HG03139 (cell line): ENCODE data around the gene DALRD3.

Experiments
- ATAC-seq: cut with Tn5 transposase; IDR thresholded peaks from one replicate; pipeline ENCODE4 v1.9.1; 2021; ENCODE audit not compliant: unreplicated experiment

Gene DALRD3

DNA sequence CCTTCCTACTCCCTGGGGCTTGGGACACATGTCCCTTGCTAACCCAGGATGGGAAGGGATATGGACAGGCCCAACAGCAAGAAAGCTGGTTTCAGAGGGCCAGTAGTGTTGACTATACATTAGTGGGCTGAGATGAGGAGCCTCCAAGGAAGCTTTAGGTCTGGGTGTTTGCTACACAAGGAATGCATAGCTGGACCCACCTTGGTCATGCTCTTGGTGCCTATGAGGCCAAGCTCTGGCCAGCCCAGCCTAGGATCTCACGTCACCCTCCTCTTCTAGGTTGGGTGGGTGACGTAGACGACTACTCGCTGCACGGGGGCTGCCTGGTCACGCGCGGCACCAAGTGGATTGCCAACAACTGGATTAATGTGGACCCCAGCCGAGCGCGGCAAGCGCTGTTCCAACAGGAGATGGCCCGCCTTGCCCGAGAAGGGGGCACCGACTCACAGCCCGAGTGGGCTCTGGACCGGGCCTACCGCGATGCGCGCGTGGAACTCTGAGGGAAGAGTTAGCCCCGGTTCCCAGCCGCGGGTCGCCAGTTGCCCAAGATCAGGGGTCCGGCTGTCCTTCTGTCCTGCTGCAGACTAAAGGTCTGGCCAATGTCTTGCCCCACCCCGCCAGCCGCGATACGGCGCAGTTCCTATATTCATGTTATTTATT is 11.8 kb downstream of the DALRD3 start:
- no peak for ATAC-seq

- no peak for ATAC-seq
Observed at GRCh38 chr3:49005998-49006397, 12.4 kb downstream of the DALRD3 start.

- no peak for ATAC-seq
Observed at GRCh38 chr3:49005303-49005680, 13.1 kb downstream of the DALRD3 start.

DNA sequence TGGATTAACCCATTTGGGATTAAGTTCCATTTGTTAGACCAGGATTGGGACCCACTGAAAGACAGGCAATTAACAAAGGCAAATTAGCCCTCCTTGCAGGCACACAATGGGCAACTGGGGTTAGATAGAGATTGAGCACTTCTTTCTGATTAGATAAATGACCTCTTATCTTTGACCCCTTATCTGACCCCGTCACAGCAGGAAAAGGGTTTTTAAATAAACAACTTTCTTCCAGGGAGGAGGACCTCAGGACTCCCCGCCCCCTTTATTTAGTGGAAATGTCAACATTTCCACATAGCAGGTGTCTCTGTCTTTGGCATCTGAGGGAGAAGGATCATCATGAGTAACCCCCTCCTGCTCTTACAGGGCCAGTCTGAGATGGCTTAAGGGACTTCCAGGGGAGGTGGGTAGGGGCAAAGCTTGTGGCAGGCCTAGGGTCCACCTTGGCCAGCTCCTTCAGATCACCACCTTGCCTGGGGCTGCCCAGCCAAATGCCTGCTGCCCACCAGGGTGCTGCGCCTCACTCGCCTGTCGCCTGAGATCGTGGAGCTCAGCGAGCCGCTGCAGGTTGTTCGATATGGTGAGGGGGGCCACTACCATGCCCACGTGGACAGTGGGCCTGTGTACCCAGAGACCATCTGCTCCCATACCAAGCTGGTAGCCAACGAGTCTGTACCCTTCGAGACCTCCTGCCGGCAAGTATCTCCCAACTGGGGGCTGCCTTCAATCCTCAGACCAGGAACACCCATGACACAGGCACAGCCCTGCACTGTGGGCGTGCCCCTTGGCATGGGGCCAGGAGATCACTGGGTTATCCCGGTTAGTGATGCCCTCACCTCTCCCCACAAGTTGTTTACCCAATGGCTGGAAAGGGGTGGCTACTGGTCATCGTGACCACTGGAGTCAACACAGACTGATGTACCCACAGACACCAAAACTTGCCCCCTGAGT is 13.8 kb downstream of the DALRD3 start:
- ATAC-seq: no peak

DNA sequence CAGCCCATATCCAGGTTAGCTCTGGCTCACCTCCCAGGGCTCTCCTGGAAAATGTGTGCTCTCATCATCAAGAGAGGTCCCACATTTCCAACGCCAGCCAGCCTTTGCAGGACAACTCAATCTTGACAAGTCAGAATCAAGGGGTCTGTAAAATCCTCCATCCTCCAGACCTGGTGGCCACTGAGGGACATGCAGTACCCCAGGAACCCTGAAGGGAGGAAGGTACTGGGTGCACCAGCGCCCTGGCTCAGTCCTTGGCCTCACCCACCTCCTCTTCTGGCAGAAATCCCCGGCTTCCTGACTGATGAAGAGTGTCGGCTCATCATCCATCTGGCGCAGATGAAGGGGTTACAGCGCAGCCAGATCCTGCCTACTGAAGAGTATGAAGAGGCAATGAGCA is 17.2 kb downstream of the DALRD3 start:
- ATAC-seq: no peak

DNA sequence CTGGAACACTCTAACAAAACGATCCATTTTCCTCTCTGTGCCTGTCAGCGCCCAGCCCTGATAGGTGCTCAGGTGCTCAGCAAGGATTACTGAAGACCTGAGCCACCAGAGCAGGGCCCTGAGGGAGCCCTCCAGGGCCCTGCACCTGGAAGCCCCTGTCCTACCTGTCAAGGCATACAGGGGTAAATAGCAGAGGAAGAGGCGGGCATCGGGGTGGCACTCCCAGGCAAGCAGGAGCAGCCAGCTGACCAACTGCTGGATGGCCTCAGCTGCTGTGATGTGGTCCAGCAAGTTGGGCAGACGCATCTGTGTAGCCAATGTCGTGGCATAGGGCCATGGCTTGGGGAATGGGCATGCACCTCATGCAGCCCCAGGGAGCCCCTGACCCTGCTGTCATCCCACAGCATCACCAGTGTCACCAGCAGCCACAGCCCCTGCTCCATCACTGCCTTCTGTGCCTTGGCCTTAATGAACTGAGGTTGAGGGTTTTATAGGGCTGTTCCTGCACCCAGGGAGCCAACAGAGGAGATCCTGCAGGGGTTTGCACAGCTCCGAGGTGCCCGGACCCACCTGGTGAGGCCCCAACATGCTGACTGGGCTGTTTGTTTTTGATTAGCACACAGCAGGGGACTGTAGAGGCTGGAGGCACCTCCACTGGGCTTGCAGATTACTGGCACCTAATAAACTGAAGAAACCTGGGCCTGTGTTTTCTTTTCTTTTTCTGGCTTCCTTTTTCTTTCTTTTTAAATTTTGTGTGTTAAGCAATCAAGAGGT is 19.1 kb downstream of the DALRD3 start:
- no peak for ATAC-seq

GRCh38 chr3:48997714-48998637 is 20.4 kb downstream of the DALRD3 start:
- ATAC-seq: no peak

GRCh38 chr3:48997102-48997635 is 21.2 kb downstream of the DALRD3 start:
- ATAC-seq: no peak

DNA sequence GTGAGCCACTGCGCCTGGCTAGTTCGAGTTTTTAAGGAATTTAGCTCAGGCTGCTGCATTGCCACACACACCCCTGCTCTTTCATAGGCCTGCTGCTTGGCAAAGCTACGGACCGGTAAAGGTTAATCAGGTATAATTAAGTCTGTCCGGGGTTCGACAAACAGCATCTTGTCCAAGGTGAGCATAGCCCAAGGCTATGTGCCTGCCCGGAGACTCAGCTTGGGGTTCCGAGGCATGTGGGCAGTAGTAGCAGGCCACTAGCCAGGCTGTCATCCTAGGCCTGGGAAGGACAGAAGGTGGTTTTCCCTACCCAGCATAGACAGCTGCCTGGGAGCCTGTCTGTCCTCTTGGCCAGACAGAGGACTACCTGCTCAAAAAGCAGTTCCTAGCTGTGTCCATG is 21.7 kb downstream of the DALRD3 start:
- no peak for ATAC-seq

- ATAC-seq: no peak
Observed at GRCh38 chr3:48993834-48994233, 24.5 kb downstream of the DALRD3 start.

DNA sequence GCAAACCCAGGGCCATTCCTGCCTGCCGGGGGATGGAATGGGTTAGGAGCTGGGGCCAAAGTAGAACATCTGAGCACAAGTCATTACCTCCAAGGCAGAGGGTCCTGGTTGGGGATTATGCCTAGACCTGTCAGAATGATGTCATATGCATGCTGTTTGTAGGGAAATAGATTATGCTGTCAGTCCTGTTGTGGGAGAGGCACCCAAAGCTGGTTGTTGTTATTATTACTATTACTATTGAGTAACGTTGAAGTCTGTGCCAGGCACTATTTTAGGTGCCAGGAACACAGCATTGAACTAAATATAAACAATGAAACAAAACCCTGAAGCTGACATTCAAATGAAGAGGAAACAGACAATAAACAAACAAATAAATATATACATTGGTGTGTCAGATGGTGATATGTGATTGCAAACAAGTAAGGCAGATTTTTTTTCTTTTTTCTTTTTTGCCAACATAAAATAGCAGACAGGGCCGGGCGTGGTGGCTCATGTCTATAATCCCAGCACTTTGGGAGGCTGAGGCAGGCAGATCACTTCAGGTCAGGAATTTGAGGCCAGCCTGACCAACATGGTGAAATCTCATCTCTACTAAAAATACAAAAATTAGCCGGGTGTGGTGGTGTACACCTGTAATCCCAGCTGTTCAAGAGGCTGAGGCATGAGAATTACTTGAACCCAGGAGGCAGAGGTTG is 26.4 kb downstream of the DALRD3 start:
- no peak for ATAC-seq

DNA sequence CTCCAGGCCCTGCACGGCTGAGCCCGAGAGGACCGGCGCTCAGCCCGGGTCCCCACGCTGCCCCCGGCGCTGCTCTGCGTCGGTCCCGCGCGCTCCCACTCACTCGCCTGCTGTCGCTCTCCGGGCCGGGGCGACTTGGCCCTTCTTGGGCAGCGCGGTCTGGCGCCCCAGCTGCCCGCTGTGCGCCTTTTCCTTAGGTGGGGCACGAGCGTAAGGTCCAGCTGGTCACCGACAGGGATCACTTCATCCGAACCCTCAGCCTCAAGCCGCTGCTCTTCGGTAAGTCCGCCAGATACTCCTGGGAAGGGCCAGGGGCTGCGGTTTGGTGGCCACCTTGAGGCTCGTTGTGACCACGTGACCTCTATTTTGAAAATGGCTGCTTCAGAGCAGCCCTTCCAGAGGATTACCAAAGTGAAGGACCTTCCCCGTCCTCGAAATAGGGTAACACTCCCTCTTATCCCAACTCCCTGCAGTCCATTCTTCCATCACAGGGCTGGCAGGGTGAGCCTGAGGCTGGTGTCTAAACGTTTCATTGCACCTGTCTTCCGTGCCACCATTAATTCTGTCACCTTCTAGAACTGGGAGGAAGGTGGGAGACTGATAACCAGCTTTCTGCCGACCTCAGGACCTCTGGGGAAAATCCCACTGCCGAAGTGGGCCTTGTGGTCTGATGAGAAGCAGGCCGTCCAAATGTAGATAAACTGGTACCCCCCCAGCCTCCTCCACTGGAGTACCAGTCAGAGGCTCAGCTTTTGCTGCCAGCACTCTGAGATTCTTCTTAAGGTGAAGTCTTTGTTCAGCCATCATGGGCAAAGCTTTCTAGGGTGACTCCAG is 27.5 kb downstream of the DALRD3 start:
- no peak for ATAC-seq

- no peak for ATAC-seq
Observed at GRCh38 chr3:48989796-48990635, 28.4 kb downstream of the DALRD3 start, which contains the start of gene P4HTM. TSS of gene P4HTM (plus strand) at chr3:48990241. CDS start at chr3:48990257, 16 bp downstream.

DNA sequence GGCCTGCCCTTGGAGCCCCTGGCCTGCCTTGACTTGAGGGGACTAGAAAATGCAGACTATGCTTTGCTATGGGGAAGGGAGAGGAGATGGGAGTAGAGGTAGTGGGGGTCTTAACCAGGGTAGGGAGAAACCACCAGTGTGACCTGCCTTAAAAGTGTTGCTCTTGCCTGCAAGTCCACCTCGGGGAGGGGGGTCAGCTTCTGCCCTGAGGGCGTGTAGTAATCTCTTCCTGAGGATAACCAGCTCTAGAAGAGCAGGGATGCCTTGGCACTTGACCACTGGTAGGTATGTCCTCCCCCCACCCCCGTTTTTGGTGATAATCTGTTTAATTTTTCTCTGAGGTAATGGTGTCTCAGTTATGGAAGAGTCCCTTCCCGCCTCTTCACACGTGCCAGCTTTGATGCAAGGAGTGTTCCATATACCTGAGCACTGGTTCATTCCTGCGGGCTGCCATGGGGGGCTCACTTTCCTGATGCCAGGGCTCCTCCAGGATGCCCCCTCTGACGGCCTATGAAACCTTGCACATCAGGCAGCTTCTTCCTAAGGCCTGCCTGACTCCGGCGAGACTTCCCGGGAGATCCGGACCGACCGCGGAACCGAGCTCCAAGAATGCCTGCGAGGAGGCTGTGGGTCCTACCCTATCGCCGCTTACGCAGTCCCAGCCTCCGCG is 29.1 kb downstream of the DALRD3 start:
- no peak for ATAC-seq

GRCh38 chr3:48985831-48986376 is 32.5 kb downstream of the DALRD3 start:
- no peak for ATAC-seq

DNA sequence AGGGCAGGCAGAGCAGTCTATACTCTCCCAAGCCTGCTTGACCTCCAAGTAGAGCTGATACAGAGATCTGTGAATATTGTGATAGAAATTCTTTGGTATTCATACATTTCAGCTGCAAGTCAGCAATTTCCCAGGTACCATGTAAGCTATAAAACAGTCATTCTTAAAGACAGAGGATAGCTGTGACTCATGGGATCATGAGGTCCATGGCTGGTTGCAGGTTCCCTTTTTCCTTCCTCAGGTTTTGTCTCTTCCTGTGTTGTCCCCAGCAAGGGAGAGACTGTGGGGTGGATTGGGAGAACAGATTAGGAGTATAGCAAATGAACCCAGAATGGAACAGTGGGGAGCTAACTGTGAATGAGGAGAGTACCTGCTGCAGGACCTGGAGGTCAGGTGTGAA is 33.7 kb downstream of the DALRD3 start:
- ATAC-seq: no peak

DNA sequence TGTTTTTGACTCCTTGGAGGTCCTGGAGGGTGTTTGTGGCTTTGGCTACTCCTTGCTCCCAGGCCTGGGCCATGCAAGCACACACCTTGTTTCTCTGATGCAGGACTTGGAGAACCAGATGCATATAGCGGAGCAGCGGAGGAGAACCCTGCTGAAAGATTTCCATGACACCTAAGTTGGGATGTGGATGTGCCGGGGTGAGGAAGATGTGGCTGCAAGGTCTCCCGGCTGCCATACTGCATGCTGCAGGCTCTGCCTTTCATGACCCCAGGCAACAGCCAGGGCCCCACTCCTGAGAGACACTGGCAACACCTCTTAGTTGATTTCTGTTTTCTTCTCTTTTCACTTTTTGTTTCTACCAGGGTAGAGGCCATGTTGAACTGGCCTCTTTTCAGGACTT is 35.3 kb downstream of the DALRD3 start:
- ATAC-seq: no peak
